ENCODE measurements around the gene SNX9.

- TF ChIP-seq POLR2A (IDR thresholded peaks at IDR 0.05; ENCODE audit: low read length) (no peak), GATA1 (IDR thresholded peaks at IDR 0.05; ENCODE audit: low read depth, low read length) (no peak)
These were observed 106.8 kb downstream of the SNX9 start for GRCh38 chr6:157929765-157930319.
